Esophagus muscularis mucosa (tissue), 4 donors: ENCODE results near the gene FAM13A. TPM values are rescaled to one million over a fixed set of nuclear protein-coding genes. Genes with fewer than 3 reads are reported as not detected.

Experiments used
- DNase-seq: peaks from one replicate; pipeline ENCODE4 v3.0.0-alpha.2; 2017; ENCODE audit errors: extremely low spot score
- H3K27ac ChIP-seq, 4 donors: fragments of 200-600 bp; sonication (generic); replicated peaks in 1 of 4; 1 replicate in 3 of 4; 2 replicates in 1 of 4; pipeline ENCODE4 v1.5.1; 2016 to 2019; ENCODE audit warnings: mild to moderate bottlenecking in 1 of 4
- H3K27me3 ChIP-seq, 4 donors: fragments of 200-600 bp; sonication (generic); one replicate each; pipeline versions ENCODE4 v1.5.1 to v1.6.0; 2016 to 2019
- H3K36me3 ChIP-seq, 4 donors: fragments of 200-600 bp; sonication (generic); one replicate each; pipeline ENCODE4 v1.5.1; 2016 to 2019
- H3K4me1 ChIP-seq, 4 donors: fragments of 200-600 bp; sonication (generic); one replicate each; pipeline ENCODE4 v1.5.1; 2016 to 2019
- H3K4me3 ChIP-seq, 4 donors: fragments of 200-600 bp; sonication (generic); 1 replicate in 2 of 4; 2 replicates in 2 of 4; pipeline ENCODE4 v1.5.1; 2016 to 2019; ENCODE audit warnings: mild to moderate bottlenecking in 4 of 4, moderate library complexity in 1 of 4
- H3K9me3 ChIP-seq, 4 donors: fragments of 200-600 bp; sonication (generic); 1 replicate in 3 of 4; 2 replicates in 1 of 4; pipeline ENCODE4 v1.5.1; 2016 to 2019
- CTCF ChIP-seq, 3 experiments: fragments of 200-600 bp in 2 of 3; fragments of 450-650 bp in 1 of 3; sonication (generic) in 2 of 3; IDR thresholded peaks; one replicate each; pipeline ENCODE4 v1.5.1; 2017 to 2019; ENCODE audit warnings: antibody characterized with exemption in 3 of 3, mild to moderate bottlenecking in 2 of 3, moderate library complexity in 1 of 3
- EP300 ChIP-seq: sonication (generic); formaldehyde crosslinking; IDR thresholded peaks from one replicate; pipeline ENCODE4 v1.6.1; 2017; ENCODE audit warnings: antibody characterized with exemption
- POLR2A ChIP-seq: fragments of 450-650 bp; IDR thresholded peaks from one replicate; pipeline ENCODE4 v1.6.1; 2017; ENCODE audit warnings: antibody characterized with exemption, moderate library complexity, mild to moderate bottlenecking, low read depth
- POLR2AphosphoS5 ChIP-seq, 2 donors: sonication (generic); formaldehyde crosslinking; IDR thresholded peaks; one replicate each; pipeline ENCODE4 v1.6.1; 2017; ENCODE audit warnings: antibody characterized with exemption in 2 of 2
- WGBS: methylation state at CpG from one replicate; pipeline ENCODE4 v1.1.5; 2018; 5-methylcytosine and 5-hydroxymethylcytosine counted together
- intact Hi-C: fragments of 100-400 bp; cut with DNase I; formaldehyde crosslinking; loops from one replicate; pipeline ENCODE4 v1.15.1; 2023
- total RNA-seq, 4 donors: library from RNA; depleted of rRNA; stranded (reverse); fragments of >200 nt; gene quantifications; one replicate each; pipeline versions ENCODE4 v1.1.0 to v1.2.1, GENCODE V29; 2016

Gene FAM13A
- total RNA-seq, 4 donors from 2014 or later: 22.4 to 27.2 (median 26.0) TPM

DNA sequence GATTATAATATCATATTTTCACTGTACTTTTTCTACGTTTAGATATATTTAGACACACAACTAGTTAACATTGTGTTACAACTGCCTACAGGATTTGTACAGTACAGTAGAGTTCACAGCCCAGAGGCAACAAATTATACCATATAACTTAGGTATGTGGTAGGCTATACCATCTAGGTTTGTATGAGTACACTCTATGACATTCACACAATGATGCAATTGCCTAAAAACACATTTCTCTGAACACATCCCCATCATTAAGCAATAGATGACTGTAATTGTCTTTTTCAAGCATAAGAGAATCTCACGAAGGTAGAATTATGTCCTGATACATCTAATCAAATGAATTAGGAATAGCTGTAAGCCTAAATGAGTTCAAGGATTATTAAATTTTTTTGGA, 42.0 kb upstream of the FAM13A start:
- no peaks in the 10 kb centered on the region for H3K27me3 ChIP-seq
- H3K4me1 ChIP-seq: no peaks in the 10 kb centered on the region
- no peak for DNase-seq
- H3K4me3 ChIP-seq: no peak overlapping the region
- intact Hi-C loops: no loop called here
- H3K36me3 ChIP-seq: no peaks in the 10 kb centered on the region
- WGBS: 84% methylated on average over 2 of the region's 2 CpGs
- H3K27ac ChIP-seq: no peak overlapping the region
- H3K9me3 ChIP-seq: no peaks in the 10 kb centered on the region
- TF ChIP-seq POLR2AphosphoS5 (IDR thresholded peaks at IDR 0.05): no peak
- TF ChIP-seq CTCF (IDR thresholded peaks at IDR 0.05): no peak
- TF ChIP-seq EP300: no peak
- TF ChIP-seq POLR2A: no peak

DNA sequence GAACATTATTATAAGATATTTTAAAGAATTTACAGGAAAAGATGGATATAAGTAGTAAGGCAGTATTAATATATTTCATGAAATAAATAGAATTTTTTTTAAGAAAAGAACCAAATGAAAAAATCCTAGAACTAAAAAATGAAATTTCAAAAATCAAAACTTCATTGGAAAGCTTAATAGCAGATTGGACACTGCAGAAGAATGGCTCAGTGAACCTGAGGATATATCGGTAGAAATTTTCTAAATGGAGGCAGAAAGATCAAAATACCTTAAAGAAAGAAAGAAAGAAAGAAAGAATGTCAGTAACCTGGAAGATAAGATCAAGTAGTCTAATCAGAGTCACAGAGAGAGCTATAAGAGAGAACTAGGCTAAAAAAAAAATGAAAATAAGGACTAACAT, 21.3 kb upstream of the FAM13A start:
- H3K4me3 ChIP-seq: no peak overlapping the region
- no peaks in the 10 kb centered on the region for H3K36me3 ChIP-seq
- intact Hi-C loops: no loop called here
- WGBS: 89% methylated on average over 1 of the region's 1 CpG
- TF ChIP-seq EP300: no peak
- no peak for TF ChIP-seq POLR2A
- TF ChIP-seq POLR2AphosphoS5 (IDR thresholded peaks at IDR 0.05): no peak
- TF ChIP-seq CTCF (IDR thresholded peaks at IDR 0.05): no peak
- no peaks in the 10 kb centered on the region for H3K27me3 ChIP-seq
- peaks cover 0 to 9% (median 6%) of the 10 kb centered on the region in 4 donors for H3K9me3 ChIP-seq
- H3K4me1 ChIP-seq: no peaks in the 10 kb centered on the region
- DNase-seq: no peak
- H3K27ac ChIP-seq: no peak overlapping the region

DNA sequence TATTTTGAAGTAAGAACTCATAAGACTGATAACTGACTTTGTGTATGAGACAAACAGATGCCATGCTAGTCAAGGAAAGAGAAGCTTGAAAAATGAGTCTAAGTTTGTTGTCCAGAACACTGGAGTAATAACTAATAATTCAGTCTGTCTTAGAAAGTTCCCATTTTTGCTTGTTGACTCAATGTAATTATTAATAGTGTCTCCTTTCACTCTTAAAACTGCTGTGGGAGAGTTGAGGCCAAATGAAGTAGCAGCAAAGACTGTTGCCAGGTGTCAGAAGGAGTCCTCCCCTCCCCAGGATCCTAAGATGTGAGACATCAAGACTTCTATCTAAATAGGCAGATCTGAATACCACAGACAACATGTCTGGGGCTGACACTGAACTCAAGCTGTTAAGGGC, 20.8 kb upstream of the FAM13A start:
- TF ChIP-seq POLR2AphosphoS5 (IDR thresholded peaks at IDR 0.05) (no peak), CTCF (IDR thresholded peaks at IDR 0.05) (no peak), EP300 (no peak), POLR2A (no peak)
- H3K36me3 ChIP-seq: no peaks in the 10 kb centered on the region
- H3K9me3 ChIP-seq: peaks cover 0 to 9% (median 6%) of the 10 kb centered on the region in 4 donors
- intact Hi-C loops: no loop called here
- no peak for DNase-seq
- H3K27me3 ChIP-seq: no peaks in the 10 kb centered on the region
- H3K4me3 ChIP-seq: no peak overlapping the region
- no peak overlapping the region for H3K27ac ChIP-seq
- H3K4me1 ChIP-seq: no peaks in the 10 kb centered on the region

DNA sequence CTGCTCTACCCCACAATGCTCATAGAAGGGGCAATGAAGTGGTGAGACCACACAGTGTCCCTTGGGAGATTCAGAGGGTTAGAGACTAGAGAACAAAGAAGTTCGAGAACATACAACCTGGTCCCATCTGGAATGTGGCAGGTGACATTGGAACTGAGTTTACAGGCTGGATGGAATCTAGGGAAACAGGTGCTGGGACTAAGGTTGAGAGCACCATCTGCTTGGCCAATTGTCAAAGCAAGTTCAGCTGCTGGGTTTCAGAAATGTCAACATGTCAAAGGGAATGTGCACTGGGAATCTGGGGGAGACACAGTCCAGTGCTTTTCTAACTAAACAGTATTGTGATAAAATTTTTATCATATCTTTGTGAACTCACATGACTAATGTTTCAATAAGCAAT, 15.9 kb upstream of the FAM13A start:
- Histone ChIP-seq H3K4me1 (no peaks in the 10 kb centered on the region), H3K9me3 (peaks cover 0 to 4% (median 0%) of the 10 kb centered on the region in 4 donors), H3K4me3 (no peak overlapping the region), H3K27ac (no peak overlapping the region), H3K36me3 (no peaks in the 10 kb centered on the region), H3K27me3 (no peaks in the 10 kb centered on the region)
- intact Hi-C loops: no loop called here
- TF ChIP-seq POLR2A (no peak), EP300 (no peak), CTCF (IDR thresholded peaks at IDR 0.05) (no peak), POLR2AphosphoS5 (IDR thresholded peaks at IDR 0.05) (no peak)
- 100% methylated on average over 1 of the region's 1 CpG for WGBS
- no peak for DNase-seq

DNA sequence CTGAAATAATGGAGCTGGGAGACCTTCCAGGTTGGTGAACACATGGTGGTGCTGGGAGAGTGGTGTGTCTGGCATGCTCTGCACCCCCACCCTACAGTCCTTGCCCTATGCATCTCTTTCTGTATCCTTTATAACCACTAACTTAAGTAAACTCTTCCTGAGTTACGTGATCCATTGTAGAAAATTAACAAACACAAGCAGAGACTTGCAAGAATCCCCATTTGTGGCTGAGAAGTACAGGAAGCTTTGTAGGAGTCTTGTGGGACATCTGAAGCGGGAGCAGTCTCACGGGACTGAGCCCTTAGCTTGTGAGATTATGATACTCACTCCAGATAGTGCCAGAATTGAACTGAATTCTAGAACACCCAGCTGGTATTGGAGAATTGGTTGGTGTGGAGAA, 14.3 kb upstream of the FAM13A start:
- TF ChIP-seq EP300 (no peak), POLR2A (no peak), POLR2AphosphoS5 (IDR thresholded peaks at IDR 0.05) (no peak), CTCF (IDR thresholded peaks at IDR 0.05) (no peak)
- Histone ChIP-seq H3K4me1 (no peaks in the 10 kb centered on the region), H3K27ac (no peak overlapping the region), H3K36me3 (no peaks in the 10 kb centered on the region), H3K4me3 (no peak overlapping the region), H3K27me3 (no peaks in the 10 kb centered on the region), H3K9me3 (no peaks in the 10 kb centered on the region)
- no peak for DNase-seq
- 91% methylated on average over 3 of the region's 3 CpGs for WGBS
- intact Hi-C loops: no loop called here
